Fibroblast of mammary gland (primary cell): Measurements from ENCODE around the gene NUBP1.
A peak's percentile ranks its signal among the peaks of the same experiment; 100 is the strongest.

Experiments used
- DNase-seq: peaks from one replicate; pipeline ENCODE4 v3.0.0-alpha.2; 2010; ENCODE audit warnings: low read depth
- H3K4me3 ChIP-seq: 2 replicates; pipeline ENCODE4 v1.5.1; 2011; ENCODE audit warnings: low read depth, mild to moderate bottlenecking, low read length, moderate library complexity; ENCODE audit not compliant: control insufficient read depth
- TF ChIP-seq, protein P1 (sequence below): conservative IDR thresholded peaks from 2 replicates; pipeline ENCODE4 v1.5.1; 2011; ENCODE audit warnings: low read depth, low read length, inconsistent platforms; ENCODE audit not compliant: control insufficient read depth, insufficient read depth

NUBP1 gene

DNA sequence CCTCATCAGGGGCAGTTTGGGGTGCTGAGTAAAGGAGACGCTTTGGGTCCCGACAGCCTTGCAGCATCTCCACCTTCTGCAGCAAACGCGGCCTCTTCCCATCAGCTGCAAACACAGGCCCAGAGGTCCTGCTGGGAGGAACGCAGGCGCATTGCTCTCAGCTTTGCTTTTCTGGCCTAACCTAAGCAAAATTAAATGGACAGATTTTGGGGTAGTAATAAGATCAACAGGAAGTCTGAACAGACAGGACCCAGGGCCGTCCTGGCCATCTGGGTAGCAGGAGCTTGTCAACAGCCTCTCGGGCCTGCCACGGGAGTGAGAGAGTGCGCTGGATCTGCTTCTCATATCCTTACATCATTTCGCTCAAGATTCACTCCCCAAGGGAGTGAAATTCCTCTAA lies 7.2 kb downstream of the NUBP1 start:
- DNase-seq = no peak
- no peak overlapping the region for H3K4me3 ChIP-seq
- TF ChIP-seq, protein P1, sequence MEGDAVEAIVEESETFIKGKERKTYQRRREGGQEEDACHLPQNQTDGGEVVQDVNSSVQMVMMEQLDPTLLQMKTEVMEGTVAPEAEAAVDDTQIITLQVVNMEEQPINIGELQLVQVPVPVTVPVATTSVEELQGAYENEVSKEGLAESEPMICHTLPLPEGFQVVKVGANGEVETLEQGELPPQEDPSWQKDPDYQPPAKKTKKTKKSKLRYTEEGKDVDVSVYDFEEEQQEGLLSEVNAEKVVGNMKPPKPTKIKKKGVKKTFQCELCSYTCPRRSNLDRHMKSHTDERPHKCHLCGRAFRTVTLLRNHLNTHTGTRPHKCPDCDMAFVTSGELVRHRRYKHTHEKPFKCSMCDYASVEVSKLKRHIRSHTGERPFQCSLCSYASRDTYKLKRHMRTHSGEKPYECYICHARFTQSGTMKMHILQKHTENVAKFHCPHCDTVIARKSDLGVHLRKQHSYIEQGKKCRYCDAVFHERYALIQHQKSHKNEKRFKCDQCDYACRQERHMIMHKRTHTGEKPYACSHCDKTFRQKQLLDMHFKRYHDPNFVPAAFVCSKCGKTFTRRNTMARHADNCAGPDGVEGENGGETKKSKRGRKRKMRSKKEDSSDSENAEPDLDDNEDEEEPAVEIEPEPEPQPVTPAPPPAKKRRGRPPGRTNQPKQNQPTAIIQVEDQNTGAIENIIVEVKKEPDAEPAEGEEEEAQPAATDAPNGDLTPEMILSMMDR = no peak

DNA sequence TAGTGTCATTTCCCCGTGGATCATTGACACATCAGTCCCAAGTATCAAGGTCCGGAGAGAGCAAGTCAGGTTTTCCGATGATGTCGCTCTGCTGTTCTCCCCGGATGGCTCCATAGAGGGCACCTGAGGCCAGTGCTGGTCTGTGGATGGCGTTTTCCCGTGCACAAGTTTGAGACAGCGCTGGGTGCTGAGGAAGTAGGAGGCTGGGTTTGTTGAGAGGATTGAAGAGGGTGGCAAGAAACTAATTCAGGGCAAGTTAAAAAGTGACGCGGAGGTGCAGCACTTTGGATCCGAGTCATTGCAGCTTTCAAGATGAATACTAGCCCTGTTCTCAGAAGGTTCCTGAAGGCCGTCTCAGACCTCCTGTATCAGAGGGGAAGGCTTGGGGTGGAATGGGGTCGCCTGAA lies 7.7 kb downstream of the NUBP1 start:
- no peak overlapping the region for H3K4me3 ChIP-seq
- DNase-seq = no peak
- TF ChIP-seq, protein P1 = no peak

DNA sequence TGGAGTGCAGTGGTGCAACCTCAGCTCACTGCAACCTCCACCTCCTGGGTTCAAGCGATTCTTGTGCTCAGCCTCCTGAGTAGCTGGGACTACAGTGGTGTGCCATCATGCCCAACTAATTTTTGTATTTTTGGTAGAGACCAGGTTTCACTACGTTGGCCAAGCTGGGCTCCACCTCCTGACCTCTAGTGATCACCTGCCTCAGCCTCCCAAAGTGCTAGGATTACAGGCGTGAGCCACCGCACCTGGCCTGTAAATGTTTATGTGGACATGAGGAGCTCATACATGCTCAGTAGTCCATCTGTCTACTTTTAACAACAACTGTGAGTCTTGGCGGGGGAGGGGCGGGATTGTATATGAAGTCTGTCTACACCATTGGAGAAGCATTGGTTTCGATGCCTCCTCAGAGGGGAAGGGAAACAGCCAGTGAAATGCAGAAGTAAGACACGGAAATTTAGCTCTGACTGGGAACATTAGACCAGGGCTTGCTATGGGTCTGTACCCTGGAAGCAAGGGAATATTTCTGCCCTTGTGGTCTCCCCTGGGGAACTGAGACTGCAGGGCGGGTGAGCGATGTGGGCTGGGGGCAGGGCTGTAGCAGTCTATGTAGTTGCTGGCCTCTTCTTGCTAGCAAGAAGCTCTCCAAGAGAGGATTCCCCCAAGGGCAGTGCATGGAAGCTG lies 9.3 kb downstream of the NUBP1 start:
- DNase-seq = no peak
- TF ChIP-seq, protein P1 = no peak

DNA sequence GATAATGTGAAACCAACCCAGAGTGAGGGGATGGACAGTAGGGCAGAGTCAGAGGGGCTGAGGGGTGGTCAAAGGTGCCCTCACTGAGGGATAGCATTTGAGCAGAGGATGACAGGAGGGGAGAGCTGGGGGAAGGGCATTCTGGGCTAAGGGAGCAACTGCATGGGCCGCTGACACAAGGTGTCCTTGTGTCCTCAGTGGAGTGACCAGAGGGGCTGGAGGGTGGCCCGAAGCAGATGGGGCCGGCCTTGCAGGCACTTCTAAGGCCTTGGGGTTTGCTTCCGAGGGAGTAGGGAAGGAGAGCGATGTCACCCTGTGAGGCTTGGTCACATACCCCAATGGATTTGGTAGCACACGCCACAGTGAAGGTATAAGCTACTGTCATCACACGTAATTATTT lies 10.0 kb downstream of the NUBP1 start:
- TF ChIP-seq, protein P1 = no peak
- no peak overlapping the region for H3K4me3 ChIP-seq
- no peak for DNase-seq

More for the DNA sequence above, 9.3 kb downstream of the NUBP1 start:
- H3K4me3 ChIP-seq = no peak overlapping the region

DNA sequence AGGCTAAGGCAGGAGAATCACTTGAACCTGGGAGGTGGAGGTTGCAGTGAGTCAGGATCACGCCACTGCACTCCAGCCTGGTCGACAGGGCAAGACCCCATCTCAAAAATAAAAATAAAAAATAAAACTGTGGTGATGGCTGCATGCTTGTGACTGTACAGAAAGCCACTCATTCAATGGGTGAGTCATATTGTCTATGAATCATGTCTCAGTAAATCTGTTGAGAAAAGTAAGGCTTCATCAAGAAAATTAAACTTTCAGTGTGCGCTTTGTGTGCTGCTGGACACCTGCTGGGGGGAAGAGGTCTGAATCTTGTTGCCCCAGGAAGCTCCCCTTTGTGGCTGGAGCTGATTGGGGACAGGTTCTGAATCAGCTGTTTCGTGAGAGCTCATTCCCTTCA lies 11.3 kb downstream of the NUBP1 start:
- TF ChIP-seq, protein P1 = no peak
- peak; percentile 75 for DNase-seq
- H3K4me3 ChIP-seq = no peak overlapping the region

DNA sequence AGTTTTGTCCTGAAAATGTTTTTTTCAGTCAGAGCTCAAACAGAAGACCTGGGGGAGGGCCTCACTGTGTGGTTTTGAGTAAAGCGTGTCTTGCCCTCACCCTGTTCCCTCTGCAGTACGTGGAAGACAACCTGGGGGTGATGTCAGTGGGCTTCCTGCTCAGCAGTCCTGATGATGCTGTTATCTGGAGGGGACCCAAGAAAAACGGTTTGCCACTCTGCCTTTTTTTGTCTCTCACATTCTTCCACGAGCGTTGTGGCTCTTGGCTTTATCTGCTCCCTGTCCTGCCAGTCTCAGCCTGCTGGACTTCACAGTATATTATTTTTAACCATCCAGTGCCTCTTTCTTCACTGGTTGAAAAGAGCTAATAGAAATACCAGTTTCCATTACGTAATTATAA lies 12.9 kb downstream of the NUBP1 start:
- TF ChIP-seq, protein P1 = no peak
- DNase-seq = no peak
- no peak overlapping the region for H3K4me3 ChIP-seq

DNA sequence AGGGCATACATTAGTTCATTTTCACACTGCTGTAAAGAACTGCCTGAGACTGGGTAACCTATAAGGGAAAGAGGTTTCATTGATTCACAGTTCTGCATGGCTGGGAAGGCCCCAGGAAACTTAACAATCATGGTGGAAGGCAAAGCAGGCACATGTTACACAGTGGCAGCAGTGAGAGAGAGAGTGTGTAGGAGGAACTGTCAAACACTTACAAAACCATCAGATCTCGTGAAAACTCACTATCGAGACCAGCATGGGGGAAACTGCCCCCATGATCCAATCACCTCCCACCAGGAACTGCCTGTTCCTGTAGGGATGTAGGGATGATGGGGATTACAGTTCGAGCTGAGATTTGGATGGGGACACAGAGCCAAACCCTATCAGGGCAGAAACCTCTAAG lies 17.2 kb downstream of the NUBP1 start:
- no peak for DNase-seq
- TF ChIP-seq, protein P1 = no peak
- H3K4me3 ChIP-seq = no peak overlapping the region
